Measurements from ENCODE around the gene TMEM11. TPM values are rescaled to one million over a fixed set of nuclear protein-coding genes. Genes with fewer than 3 reads are reported as not detected.
A peak's percentile ranks its signal among the peaks of the same experiment; 100 is the strongest.

TMEM11 gene
- 33.5 and 35.6 TPM in 2 replicates for total RNA-seq

- no peaks in the 10 kb centered on the region for H3K9me3 Mint-ChIP-seq
- peak; percentile 95 for DNase-seq (ENCODE audit: low spot score)
- H3K36me3 Mint-ChIP-seq (ENCODE audit: low read depth) = peaks cover 10% of the 10 kb centered on the region
- peak within 1 kb of the TSS; percentile 97 for H3K4me3 Mint-ChIP-seq
- intact Hi-C loops (cut with micrococcal nuclease) = loop anchor here (1.0 to 5.0 kb wide), 10 partner anchors 39 to 299 kb away; partner anchors contain the start of genes DHRS7B, MAP2K3, NATD1 and USP22
- H3K4me1 Mint-ChIP-seq (ENCODE audit: low read depth) = peaks cover 55% of the 10 kb centered on the region
- no peaks in the 10 kb centered on the region for H3K27me3 Mint-ChIP-seq (ENCODE audit: insufficient read depth)
- peak within 1 kb of the TSS; percentile 91 for H3K27ac Mint-ChIP-seq
These were observed at the start of gene TMEM11 for GRCh38 chr17:21214015-21214776. Gene TMEM11 (minus strand): TSS chr17:21214161. CDS start chr17:21214152, 9 bp downstream.

DNA sequence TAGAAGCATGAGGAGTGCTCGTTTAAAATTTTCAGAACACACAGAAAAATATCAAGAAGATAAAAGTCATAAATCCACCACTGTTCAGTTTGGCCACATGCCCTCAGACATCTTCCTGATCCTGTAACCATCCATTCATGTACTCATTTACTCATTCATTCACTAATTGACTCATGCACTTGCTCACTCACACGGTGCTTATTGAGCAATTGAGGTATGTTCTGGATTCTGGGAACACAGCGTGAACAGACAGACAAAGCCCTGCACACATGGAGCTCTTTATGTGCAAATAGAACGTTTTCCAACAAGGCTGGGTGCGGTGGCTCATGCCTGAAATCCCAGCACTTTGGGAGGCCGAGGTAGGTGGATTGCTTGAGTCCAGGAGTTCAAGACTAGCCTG lies 49.4 kb upstream of the TMEM11 start:
- Mint-ChIP-seq H3K4me3 (no peak overlapping the region), H3K4me1 (ENCODE audit: low read depth) (peaks cover 11% of the 10 kb centered on the region), H3K9me3 (no peaks in the 10 kb centered on the region), H3K27me3 (ENCODE audit: insufficient read depth) (no peaks in the 10 kb centered on the region), H3K36me3 (ENCODE audit: low read depth) (no peaks in the 10 kb centered on the region), H3K27ac (no peak overlapping the region)
- no peak for DNase-seq (ENCODE audit: low spot score)
- intact Hi-C loops (cut with micrococcal nuclease) = loop anchor here (1.0 kb wide), 1 partner anchor 10 kb away; the partner anchor contains the start of gene NATD1

DNA sequence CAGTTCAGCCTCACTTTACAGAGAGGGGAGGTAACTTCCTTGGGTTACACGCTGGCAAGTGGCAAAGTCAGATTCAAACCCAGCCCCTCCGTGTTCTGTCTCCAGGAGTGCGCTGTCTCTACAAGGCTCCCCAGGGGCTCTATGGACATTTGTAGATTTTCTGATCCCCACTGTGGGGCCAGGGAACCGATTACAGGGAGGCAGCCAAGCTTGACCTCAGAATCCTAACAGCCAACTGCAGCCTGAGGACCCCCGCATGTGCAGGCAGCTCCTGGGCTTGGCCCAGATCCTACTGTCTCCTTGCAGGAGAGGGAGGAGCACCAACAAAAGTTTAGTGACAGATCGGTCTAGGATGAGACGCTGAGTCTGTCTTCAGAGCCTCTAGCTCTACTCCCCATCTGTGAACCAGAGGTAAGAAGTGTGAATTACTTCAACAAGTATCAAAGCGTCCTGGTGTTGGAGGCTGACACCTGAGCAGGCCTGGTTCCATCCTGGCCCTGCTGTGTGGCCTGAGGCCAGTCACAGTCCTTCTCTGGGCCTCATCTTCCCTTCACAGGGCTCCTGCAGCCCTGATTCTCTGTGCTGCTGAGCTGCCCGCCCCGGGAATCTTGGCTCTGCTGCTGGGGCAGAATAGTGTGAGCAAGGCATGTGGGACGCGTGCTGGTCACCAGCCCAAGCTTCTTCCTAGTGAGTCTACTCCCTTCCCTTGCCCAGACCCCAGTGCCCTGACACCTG lies 48.5 kb upstream of the TMEM11 start:
- peaks cover 2% of the 10 kb centered on the region for H3K4me1 Mint-ChIP-seq (ENCODE audit: low read depth)
- intact Hi-C loops (cut with micrococcal nuclease) = no loop called here
- H3K27ac Mint-ChIP-seq = no peak overlapping the region
- H3K9me3 Mint-ChIP-seq = no peaks in the 10 kb centered on the region
- no peak overlapping the region for H3K4me3 Mint-ChIP-seq
- peaks cover 2% of the 10 kb centered on the region for H3K27me3 Mint-ChIP-seq (ENCODE audit: insufficient read depth)
- no peaks in the 10 kb centered on the region for H3K36me3 Mint-ChIP-seq (ENCODE audit: low read depth)
- DNase-seq (ENCODE audit: low spot score) = no peak

- Mint-ChIP-seq H3K4me3 (no peak overlapping the region), H3K36me3 (ENCODE audit: low read depth) (no peaks in the 10 kb centered on the region), H3K27me3 (ENCODE audit: insufficient read depth) (peaks cover 8% of the 10 kb centered on the region), H3K27ac (no peak overlapping the region), H3K9me3 (no peaks in the 10 kb centered on the region), H3K4me1 (ENCODE audit: low read depth) (no peaks in the 10 kb centered on the region)
- intact Hi-C loops (cut with micrococcal nuclease) = no loop called here
- no peak for DNase-seq (ENCODE audit: low spot score)
These were observed 44.6 kb upstream of the TMEM11 start for GRCh38 chr17:21258593-21258992.

DNA sequence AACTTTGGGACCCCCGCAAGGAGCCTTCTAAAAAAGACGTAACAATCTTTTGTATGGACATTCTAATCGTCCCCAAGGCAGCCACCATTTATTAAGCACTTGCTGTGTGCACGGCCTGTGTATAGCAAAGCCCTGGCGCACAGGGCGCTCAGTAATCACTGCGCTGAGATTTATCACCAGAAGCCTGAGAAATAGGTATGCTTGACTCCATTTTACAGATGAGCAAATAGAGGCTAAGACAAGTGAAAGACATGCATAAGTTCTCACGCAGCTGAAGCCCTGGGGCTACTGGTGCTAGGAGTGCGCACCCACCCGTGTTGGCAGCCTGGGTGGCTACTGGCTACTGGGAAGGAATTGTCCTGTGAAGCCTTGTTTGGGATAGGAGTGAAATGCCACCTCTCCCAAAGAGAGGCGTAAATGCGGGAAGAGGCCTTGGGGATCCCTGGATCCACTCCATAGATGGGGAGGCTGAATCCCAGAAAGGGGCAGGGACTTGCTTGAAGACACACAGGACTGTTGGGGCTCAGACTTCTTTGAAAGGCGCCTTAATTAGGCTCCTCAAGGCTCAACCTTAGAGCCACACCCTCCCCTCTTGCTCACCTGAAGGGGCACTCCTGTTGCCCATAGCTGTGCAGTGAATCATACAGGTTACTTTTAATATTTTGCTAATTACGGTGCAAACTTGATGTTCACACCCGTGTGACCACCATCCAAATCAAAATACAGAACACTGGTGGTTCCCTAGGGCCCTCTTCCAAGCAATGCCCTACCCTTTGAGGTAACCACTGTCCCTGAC lies 39.9 kb upstream of the TMEM11 start:
- peaks cover 13% of the 10 kb centered on the region for H3K27me3 Mint-ChIP-seq (ENCODE audit: insufficient read depth)

DNA sequence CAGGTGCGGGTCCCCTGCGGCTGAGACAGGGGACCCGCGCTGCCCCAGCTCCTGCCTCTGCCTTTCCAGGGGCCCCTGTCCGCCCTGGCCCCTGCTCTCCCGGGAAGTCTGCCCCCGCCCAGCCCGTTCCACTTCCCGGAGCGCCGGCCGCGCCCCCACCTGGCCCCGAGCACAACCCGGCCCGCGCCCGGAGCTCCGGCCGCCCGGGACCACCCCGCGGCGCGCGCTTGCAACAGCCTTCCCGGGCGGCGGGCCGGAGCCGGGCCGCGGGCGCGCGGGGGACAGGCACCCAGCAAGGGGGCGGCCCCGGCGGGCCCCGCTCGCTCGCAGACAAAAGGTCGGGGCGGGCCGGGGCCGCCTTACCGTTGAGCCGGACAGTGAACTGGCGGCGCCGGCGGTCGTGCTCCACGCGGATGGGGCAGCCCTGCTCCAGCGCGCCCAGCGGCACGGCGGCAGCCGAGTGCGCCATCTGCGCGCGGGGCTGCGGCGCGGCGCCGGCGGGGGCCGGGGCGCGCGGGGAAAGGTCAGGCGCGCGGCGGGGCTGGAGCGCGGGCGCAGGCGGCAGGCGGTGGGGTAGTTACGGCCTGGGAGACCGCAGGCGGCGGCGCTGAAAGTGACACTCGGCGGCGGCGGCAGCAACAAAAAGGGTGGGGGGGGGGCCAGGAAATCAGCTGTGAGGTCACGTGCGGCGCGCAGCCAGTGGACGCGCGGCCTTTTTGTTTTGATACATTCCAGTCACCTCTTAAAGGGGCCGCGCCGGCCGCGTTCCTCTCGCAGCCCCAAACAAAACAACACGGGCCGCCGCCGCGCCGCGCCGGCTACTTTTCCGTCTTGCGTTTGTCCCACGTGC lies 39.1 kb upstream of the TMEM11 start, which contains the start of gene NATD1:
TSS of gene NATD1 (minus strand) at position 615 of the 850 bp plus-strand sequence. CDS start at position 469, 146 bp downstream.
- intact Hi-C loops (cut with micrococcal nuclease) = loop anchor here (1.0 kb wide), 8 partner anchors 10 to 210 kb away; partner anchors contain the start of genes DHRS7B, MAP2K3, TMEM11 and USP22
- Mint-ChIP-seq H3K36me3 (ENCODE audit: low read depth) (no peaks in the 10 kb centered on the region), H3K4me3 (peak within 1 kb of the TSS; percentile 83), H3K27me3 (ENCODE audit: insufficient read depth) (peaks cover 13% of the 10 kb centered on the region), H3K4me1 (ENCODE audit: low read depth) (peaks cover 7% of the 10 kb centered on the region), H3K9me3 (no peaks in the 10 kb centered on the region), H3K27ac (peak within 1 kb of the TSS; percentile 23)
- DNase-seq (ENCODE audit: low spot score) = peak; percentile 70

More for the DNA sequence above, 39.9 kb upstream of the TMEM11 start:
- no peaks in the 10 kb centered on the region for H3K36me3 Mint-ChIP-seq (ENCODE audit: low read depth)
- H3K9me3 Mint-ChIP-seq = no peaks in the 10 kb centered on the region
- H3K4me3 Mint-ChIP-seq = peak overlapping the region; percentile 83
- intact Hi-C loops (cut with micrococcal nuclease) = loop anchor here (1.0 kb wide), 8 partner anchors 9 to 211 kb away; partner anchors contain the start of genes DHRS7B, MAP2K3, TMEM11 and USP22
- no peak for DNase-seq (ENCODE audit: low spot score)
- H3K4me1 Mint-ChIP-seq (ENCODE audit: low read depth) = peaks cover 7% of the 10 kb centered on the region
- H3K27ac Mint-ChIP-seq = peak overlapping the region; percentile 23

DNA sequence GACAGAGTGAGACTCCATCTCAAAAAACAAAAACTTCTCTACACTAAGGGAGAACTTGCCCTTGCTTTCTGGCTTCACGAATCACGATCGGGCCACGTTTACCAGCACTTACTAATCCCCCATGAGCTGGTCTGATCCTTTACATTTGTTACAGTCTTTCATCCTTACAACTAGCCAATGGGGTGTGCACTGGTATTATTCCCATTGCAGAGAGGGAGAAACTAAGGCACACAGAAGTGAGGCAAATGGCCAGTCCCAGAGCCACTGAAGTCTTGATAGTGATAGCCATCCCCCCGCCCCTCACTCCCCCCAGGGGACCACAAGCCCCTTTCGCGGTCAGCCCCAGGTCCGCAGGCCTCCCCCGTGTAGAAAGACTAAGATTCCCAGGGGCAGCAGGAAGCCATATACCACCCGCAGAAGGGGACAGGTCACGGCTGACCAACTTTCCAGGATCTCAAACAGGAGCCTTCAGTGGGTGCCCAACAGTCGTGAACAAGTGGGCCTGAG lies 38.4 kb upstream of the TMEM11 start:
- no peak for DNase-seq (ENCODE audit: low spot score)
- H3K9me3 Mint-ChIP-seq = no peaks in the 10 kb centered on the region
- no peak overlapping the region for H3K27ac Mint-ChIP-seq
- H3K4me3 Mint-ChIP-seq = peak overlapping the region; percentile 81
- H3K27me3 Mint-ChIP-seq (ENCODE audit: insufficient read depth) = peaks cover 11% of the 10 kb centered on the region
- no peaks in the 10 kb centered on the region for H3K36me3 Mint-ChIP-seq (ENCODE audit: low read depth)
- intact Hi-C loops (cut with micrococcal nuclease) = no loop called here
- peaks cover 7% of the 10 kb centered on the region for H3K4me1 Mint-ChIP-seq (ENCODE audit: low read depth)

GRCh38 chr17:21251337-21252010 lies 37.5 kb upstream of the TMEM11 start:
- intact Hi-C loops (cut with micrococcal nuclease) = no loop called here
- H3K27me3 Mint-ChIP-seq (ENCODE audit: insufficient read depth) = peaks cover 11% of the 10 kb centered on the region
- H3K27ac Mint-ChIP-seq = no peak overlapping the region
- H3K9me3 Mint-ChIP-seq = no peaks in the 10 kb centered on the region
- H3K4me1 Mint-ChIP-seq (ENCODE audit: low read depth) = peaks cover 7% of the 10 kb centered on the region
- DNase-seq (ENCODE audit: low spot score) = no peak
- peak overlapping the region; percentile 81 for H3K4me3 Mint-ChIP-seq
- no peaks in the 10 kb centered on the region for H3K36me3 Mint-ChIP-seq (ENCODE audit: low read depth)

- Mint-ChIP-seq H3K36me3 (ENCODE audit: low read depth) (no peaks in the 10 kb centered on the region), H3K27ac (no peak overlapping the region), H3K4me3 (no peak overlapping the region), H3K9me3 (no peaks in the 10 kb centered on the region), H3K4me1 (ENCODE audit: low read depth) (peaks cover 7% of the 10 kb centered on the region), H3K27me3 (ENCODE audit: insufficient read depth) (peaks cover 11% of the 10 kb centered on the region)
- intact Hi-C loops (cut with micrococcal nuclease) = no loop called here
- DNase-seq (ENCODE audit: low spot score) = no peak
These were observed 36.9 kb upstream of the TMEM11 start for GRCh38 chr17:21250854-21251253.

GRCh38 chr17:21249920-21250703 lies 36.2 kb upstream of the TMEM11 start:
- intact Hi-C loops (cut with micrococcal nuclease) = no loop called here
- Mint-ChIP-seq H3K27ac (no peak overlapping the region), H3K36me3 (ENCODE audit: low read depth) (no peaks in the 10 kb centered on the region), H3K9me3 (no peaks in the 10 kb centered on the region), H3K27me3 (ENCODE audit: insufficient read depth) (peaks cover 11% of the 10 kb centered on the region), H3K4me1 (ENCODE audit: low read depth) (peaks cover 7% of the 10 kb centered on the region), H3K4me3 (no peak overlapping the region)
- DNase-seq (ENCODE audit: low spot score) = no peak

Data from activated T-helper 1 cell treated with anti-CD3 and anti-CD28 coated beads, Interleukin-12 subunit alpha, Interleukin-12 subunit beta, Interleukin-2, Interleukin-4 antibody, amounts not matched to agents 30 ng/mL and 10 ng/mL and 1 ng/mL, durations not matched to agents 14 hours and 24 hours and 36 hours (primary cell).